T-helper 1 cell (primary cell): ENCODE data around the gene CPXM1.

Source experiments
- DNase-seq, 5 donors: peaks; one replicate each; pipeline ENCODE4 v3.0.0-alpha.2; 2012 to 2020

The CPXM1 gene

GRCh38 chr20:2762578-2763131, 37.8 kb downstream of the CPXM1 start:
- DNase-seq, result no peak

DNA sequence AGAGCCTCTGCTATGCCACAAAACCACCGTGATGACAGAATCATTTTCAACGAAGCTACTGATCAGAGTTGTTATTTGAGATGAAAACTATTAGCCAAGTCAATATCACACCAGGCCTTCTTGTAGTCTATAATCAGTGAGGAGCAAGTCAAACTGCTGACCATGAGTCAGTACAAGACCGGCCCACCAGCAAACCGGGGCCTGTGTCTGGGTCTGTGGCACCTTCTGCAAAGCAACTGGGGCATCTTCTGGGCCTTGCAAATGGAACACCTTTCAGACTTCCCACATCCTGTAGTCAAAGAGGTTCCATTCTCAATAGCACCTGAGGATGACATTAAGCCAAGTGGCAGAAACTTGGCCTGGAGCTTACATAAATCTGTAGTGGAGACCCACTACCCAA, 38.5 kb downstream of the CPXM1 start:
- no peak for DNase-seq

DNA sequence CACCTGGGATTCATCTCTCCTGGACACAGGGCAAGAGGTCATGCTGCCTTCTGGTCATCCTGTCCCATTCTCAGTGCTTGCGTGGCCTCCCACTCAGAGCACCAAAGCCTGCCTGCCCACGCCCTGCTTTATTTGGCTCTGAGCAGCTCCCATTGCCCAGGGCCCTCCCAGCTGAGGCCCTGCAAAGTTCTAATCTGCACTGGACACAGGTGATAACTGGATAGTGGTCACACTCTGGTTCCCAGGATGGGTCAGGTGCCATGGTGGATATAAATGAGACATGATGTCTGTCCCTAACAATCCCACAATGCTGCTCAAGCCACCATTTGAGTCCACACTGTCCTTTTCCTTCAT, 39.5 kb downstream of the CPXM1 start:
- no peak for DNase-seq

DNA sequence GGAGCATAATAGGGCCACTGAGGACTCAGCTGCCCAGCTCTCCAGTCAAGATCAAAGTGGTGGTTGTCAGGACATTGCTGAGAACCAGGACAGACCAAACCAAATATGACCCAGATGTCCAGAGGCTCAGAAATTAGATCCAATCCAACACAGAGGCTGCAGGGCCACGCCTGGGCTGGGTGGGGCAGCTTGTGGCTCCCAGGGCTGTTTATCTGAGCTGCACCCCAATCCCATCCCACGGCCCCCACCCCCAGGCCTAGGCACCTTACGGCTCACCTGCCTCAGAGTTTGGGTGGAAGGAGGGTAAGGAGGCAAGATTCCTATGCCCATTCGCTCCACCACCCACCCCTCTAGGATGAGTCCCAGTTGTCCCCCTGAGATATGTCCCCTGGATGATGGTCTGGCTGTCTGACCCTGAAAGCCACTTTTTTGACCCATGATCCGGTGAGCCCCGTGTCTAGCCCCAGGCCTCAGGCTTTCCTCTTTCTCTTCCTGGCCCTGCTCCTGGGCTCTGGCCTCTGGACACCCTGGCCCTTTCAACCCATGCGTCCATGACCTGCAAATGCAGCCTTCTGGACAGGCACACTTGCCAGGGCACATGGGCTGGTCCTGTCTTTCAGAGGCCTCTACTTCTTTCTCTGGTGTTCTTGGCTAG, 40.0 kb downstream of the CPXM1 start:
- DNase-seq, result no peak

DNA sequence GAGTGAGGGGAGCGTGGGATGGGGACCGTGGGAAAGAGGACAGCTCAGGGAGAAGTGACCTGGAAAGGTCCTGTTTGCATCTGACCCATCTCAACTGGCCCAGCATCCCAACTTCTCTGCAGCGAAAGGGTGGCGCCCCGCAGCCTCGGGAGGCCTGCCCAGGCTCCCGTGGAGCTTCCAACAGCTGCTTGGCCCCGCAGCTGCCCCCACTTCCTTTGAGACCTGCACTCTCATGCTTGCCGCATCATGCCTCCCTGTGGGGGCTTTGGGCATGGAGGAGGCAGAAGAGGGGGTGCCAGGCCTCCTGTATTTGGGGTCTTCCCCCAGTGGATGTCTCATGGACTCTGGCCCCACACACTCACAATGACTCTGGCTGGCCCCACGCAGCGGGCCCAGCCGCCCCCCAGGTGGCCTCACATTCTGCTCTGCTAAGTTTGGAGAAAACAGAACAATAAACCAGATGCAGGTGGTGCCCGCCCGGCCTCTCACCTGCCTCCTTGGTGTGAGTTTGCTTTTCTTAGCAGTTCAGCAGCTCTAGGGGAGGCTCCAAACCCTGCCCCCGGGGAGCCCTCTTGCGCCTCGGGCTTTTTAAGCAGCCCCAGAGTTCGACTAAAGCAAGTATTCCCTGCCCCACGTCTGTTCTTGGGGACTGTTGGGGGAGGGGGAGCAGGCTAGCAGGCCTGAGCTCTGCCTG, 40.7 kb downstream of the CPXM1 start:
- no peak for DNase-seq

DNA sequence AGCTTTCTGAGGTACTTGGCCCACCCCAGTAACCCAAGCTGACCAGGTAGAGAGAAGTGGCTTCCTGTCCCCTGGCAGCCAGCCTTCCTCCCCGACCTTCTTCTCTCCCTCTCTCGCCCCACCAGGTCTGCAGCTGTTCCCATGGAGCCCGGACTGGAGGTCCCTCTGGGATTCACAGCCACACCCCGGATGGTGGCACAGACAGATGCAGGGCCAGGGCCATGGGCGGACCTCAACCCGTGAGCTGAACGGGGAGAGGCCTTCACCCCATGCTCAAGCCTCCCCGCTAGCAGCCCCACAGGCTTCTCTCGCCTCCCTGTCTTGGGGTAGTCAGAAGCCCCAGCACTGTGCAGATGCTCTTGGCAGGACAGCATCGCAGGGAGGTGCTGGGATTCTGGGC, 41.3 kb downstream of the CPXM1 start:
- DNase-seq, result no peak

DNA sequence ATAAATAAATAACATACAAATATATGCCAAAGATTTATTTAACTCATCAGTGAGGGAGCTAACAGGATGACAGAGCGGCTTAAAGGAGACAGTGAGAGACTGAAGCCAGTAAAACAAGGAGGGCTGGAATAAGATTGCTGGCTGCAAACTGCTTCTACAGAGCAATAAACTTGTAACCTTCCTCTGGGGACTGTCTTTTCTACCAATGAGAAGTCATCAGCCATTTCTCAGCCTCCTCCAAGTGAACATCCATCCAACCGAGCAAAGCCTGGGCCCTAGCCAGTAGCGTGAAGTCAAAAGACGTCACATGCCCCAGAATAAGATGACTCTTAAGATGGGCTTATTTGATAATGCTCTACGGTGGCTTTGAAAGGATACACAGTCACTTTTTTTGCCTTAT, 42.5 kb downstream of the CPXM1 start:
- no peak for DNase-seq

GRCh38 chr20:2757001-2757400, 43.4 kb downstream of the CPXM1 start:
- no peak for DNase-seq

DNA sequence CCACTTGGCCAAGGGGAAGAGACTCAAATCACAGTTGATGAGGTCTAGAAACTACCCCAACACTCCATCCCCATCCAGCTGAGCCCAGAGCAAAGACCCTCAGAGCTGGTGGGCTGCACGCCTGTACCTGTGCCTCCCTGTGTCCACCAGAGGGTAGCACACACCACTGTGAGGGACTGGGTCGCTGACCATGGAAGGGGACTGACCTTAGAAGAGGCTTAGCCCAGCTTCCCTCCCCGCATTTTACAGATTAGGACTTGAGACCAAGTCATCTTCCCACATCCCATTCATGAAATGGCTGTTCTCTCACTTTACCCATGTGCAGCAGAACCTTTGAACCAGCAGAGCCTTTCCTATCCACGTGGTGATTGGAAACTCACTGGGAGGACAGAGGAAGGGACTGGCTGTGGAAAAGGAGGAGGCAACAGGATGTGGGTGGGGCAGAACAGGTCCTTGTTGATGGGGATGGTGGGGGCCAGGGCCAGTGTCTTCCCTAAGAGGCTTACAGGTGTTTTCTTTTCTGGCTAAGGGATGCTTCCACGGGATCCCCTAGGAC, 44.3 kb downstream of the CPXM1 start:
- DNase-seq, result no peak

DNA sequence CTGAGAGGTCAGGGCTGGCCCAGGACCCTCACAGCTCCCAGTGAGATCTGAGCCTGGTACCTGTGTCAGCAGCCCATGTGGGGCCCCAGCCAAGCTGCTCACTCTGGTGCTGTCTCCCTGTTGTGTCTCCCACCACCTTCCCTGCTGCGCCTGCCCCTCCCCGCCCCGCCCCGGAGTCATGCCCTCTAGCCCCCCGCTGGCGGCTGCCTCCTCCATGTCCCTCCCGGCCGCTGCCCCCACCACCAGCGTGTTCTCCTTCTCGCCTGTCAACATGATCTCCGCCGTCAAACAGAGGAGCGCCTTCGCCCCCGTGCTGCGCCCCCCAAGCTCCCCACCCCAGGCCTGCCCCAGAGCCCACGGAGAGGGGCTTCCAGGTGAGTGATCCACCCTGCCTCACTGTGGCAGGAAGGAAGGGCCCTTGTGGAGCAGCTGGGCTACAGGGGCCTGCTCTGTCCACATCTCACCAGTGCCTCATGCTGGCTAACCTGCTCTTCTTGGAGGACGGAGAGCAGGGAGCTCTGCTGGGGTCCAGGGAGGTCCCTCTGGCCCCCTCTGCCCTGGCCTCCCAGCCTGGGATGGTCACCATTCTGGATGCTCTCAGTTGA, 44.9 kb downstream of the CPXM1 start:
- no peak for DNase-seq

GRCh38 chr20:2754424-2754823, 46.0 kb downstream of the CPXM1 start:
- DNase-seq, result no peak

DNA sequence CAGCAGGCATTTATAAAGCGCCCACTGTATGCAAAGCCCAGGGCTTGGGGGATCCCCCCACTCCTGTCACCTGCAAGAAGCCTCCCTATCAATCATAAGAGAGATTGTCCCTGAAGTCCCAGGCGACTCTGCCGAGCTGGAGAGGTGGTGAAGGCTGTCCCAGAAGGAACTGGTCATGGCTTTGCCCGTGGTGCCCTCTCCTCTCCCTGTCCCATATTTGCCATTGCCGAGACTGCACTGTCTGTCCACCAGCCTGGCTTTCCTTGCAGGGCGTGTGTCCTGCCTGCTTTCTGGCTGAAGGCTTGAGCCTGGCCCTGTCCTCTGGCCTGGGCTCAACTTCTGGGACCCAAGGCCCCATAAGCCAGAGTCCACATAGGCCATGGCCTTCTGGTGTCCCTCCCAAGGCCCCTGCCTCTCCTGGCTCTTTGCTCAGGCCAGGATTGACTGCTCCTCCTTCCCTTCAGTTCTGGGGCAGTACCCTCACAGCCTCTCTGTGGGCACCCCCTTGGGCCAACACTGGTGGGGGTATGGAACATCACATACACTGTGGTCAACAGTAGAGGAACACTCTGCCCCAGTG, 46.9 kb downstream of the CPXM1 start:
- DNase-seq, result no peak

GRCh38 chr20:2752567-2753460, 47.6 kb downstream of the CPXM1 start:
- DNase-seq, result peak in 4 of 5 donors; percentile 28 to 40 (median 39)

- DNase-seq, result peak in 4 of 5 donors; percentile 30 to 56 (median 37)
Observed at GRCh38 chr20:2751878-2752566, 48.4 kb downstream of the CPXM1 start.

- no peak for DNase-seq
Observed at GRCh38 chr20:2751347-2751877, 49.0 kb downstream of the CPXM1 start.

DNA sequence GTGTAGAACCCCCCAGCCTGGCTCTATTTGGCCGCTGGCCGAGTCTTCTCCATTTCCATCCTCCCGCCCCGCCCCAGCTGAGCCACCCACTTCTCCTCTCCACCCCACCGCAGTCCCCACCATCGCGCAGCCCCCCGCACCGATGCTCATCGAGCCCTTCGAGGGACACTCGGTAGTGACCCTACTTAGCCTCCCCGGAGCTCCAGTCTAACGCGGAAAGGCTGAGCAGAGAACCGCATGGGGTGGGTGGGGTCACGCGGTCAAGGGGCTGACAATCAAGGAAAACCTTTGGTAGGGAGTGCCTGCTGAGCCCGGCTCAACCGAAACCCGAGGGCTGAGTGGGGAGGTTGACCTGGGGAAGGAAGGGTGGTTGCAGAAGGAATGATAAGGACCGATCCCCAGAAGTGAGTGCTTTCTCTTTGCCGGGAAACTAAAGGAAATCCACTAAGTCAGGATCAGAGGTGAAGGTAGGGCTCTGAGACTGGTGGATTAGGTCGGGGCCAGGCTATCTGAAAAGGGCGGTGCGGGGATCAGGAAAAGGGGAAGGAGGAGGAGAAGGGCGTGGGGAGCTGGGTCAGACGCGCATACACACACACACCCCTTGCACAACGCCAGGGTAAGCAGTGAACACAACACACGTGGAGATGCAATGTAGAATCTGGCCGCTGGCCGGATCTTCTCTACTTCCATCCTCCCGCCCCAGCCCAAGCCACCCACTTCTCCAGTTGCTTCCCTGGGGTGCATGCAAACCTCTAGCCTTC, 49.8 kb downstream of the CPXM1 start:
- no peak for DNase-seq

- no peak for DNase-seq
Observed at GRCh38 chr20:2749951-2750490, 50.4 kb downstream of the CPXM1 start.

DNA sequence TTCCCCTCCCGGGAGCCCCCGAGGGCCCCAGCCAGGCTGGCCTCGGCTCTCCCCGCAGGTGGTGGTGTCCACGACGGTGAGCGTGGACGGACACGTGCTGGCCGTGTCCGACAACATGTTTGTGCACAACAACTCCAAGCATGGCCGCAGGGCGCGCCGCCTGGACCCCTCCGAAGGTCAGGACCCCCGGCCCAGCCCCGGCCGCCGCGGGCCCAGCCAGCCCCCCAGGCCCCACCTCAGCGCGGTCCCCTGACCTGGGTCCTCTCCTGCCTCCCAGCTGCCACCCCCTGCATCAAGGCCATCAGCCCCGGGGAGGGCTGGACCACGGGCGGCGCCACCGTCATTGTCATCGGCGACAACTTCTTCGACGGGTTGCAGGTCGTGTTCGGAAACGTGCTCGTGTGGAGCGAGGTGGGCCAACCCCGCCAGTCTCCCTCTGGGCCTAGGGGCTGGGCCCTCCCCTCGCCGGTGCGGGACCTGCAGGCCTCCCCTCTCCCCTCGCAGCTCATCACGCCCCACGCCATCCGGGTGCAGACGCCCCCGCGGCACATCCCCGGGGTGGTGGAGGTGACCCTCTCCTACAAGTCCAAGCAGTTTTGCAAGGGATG, 51.0 kb downstream of the CPXM1 start:
- DNase-seq, result no peak

DNA sequence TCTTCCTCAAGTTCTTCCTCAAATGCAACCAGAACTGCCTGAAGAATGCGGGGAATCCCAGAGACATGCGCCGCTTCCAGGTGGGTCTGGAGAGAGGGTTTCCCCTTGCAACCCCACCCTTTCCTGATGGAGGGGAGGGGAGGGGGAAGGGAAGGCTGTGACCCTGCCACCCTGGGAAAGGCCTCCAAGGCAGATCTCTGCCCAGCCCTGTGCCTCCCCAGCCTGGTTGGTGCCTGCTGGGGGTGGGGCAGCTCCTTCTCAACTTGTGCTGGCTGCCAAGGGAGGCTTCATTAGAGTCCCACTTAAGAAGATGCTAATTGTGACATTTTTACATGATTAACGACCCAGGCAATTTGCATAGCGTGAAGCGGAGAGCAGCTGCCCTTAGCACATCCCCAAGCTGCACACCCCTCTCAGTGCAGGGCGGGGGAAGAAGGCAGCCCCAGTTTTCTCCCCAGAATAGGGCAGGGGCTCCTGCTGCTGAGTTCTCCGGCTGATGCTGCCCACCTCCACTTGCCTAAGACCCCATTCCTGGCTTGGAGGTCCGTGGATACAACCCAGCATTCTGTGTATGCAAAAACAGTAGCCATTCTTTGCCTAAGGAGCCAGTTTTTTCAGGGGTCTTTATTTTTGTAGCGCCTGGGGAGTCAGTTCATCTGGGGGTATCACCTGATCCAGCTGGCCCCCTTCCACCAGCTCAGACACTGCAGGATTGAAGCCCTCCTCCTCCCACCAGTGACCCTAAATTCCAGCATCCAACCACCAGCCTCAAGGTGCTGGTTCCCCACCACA, 51.7 kb downstream of the CPXM1 start:
- no peak for DNase-seq
